Right ventricle myocardium inferior (tissue), 1 donor: ENCODE data around the gene RXRA. TPM values are rescaled to one million over a fixed set of nuclear protein-coding genes. Genes with fewer than 3 reads are reported as not detected.

Experiments used
- ATAC-seq: fragments of 200-7000 bp; cut with Tn5 transposase; one replicate; pipeline ENCODE4 v1.9.1; 2020; ENCODE audit warnings: mild to moderate bottlenecking, moderate library complexity
- DNase-seq: peaks from one replicate; pipeline ENCODE4 v3.0.0; 2021; ENCODE audit errors: missing footprints
- intact Hi-C: fragments of 100-400 bp; cut with DNase I; formaldehyde crosslinking; loops from one replicate; pipeline ENCODE4 v1.11.0; 2022
- total RNA-seq: library from RNA; stranded (reverse); fragmentation: NEBNext Ultra II Directional; extraction: Animal tissue kit (Norgen Biotek cat#: 25700); gene quantifications from one replicate; pipeline ENCODE4 v1.2.1, GENCODE V29; 2021
- donor health status: DM: no; HTN: yes; CAD: no; lungs with severe emphysema.

The RXRA gene
- total RNA-seq, 1 donor from 2014 or later = 91.1 TPM

GRCh38 chr9:134381272-134381661 is 55.0 kb downstream of the RXRA start:
- ATAC-seq (no peak), DNase-seq (no peak)
- intact Hi-C loops = no loop called here

- ATAC-seq = no peak
- intact Hi-C loops = no loop called here
- DNase-seq = peak; percentile 87
Observed at GRCh38 chr9:134381671-134382516, 55.6 kb downstream of the RXRA start.

- DNase-seq (no peak), ATAC-seq (no peak)
- intact Hi-C loops = no loop called here
Observed at GRCh38 chr9:134382733-134383132, 56.5 kb downstream of the RXRA start.

GRCh38 chr9:134383148-134383547 is 56.9 kb downstream of the RXRA start:
- DNase-seq (no peak), ATAC-seq (no peak)
- intact Hi-C loops = no loop called here

GRCh38 chr9:134384811-134385479 is 58.7 kb downstream of the RXRA start:
- peak; percentile 8 for ATAC-seq
- intact Hi-C loops = no loop called here
- no peak for DNase-seq

GRCh38 chr9:134385915-134386314 is 59.7 kb downstream of the RXRA start:
- intact Hi-C loops = no loop called here
- ATAC-seq = no peak
- DNase-seq = no peak

- intact Hi-C loops = no loop called here
- ATAC-seq (peak; percentile 46), DNase-seq (no peak)
Observed at GRCh38 chr9:134386951-134387831, 60.9 kb downstream of the RXRA start.

- DNase-seq (no peak), ATAC-seq (no peak)
- intact Hi-C loops = no loop called here
Observed at GRCh38 chr9:134388289-134388808, 62.1 kb downstream of the RXRA start.

- no peak for ATAC-seq
- DNase-seq = no peak
- intact Hi-C loops = no loop called here
Observed at GRCh38 chr9:134388976-134389375, 62.7 kb downstream of the RXRA start.

- DNase-seq (no peak), ATAC-seq (no peak)
- intact Hi-C loops = no loop called here
Observed at GRCh38 chr9:134389642-134390041, 63.4 kb downstream of the RXRA start.

- intact Hi-C loops = no loop called here
- ATAC-seq (no peak), DNase-seq (no peak)
Observed at GRCh38 chr9:134390537-134390936, 64.3 kb downstream of the RXRA start.

GRCh38 chr9:134390947-134391318 is 64.7 kb downstream of the RXRA start:
- ATAC-seq (no peak), DNase-seq (no peak)
- intact Hi-C loops = no loop called here

- DNase-seq (no peak), ATAC-seq (no peak)
- intact Hi-C loops = no loop called here
Observed at GRCh38 chr9:134391319-134392231, 65.3 kb downstream of the RXRA start.

GRCh38 chr9:134392900-134393299 is 66.6 kb downstream of the RXRA start:
- no peak for ATAC-seq
- no peak for DNase-seq
- intact Hi-C loops = no loop called here

- intact Hi-C loops = no loop called here
- DNase-seq = no peak
- ATAC-seq = no peak
Observed at GRCh38 chr9:134393582-134394280, 67.5 kb downstream of the RXRA start.

- intact Hi-C loops = no loop called here
- ATAC-seq (no peak), DNase-seq (no peak)
Observed at GRCh38 chr9:134395002-134395517, 68.8 kb downstream of the RXRA start.

GRCh38 chr9:134395737-134396257 is 69.5 kb downstream of the RXRA start:
- ATAC-seq (no peak), DNase-seq (no peak)
- intact Hi-C loops = no loop called here
